Fibroblast of peridontal ligament (primary cell): Measurements from ENCODE around the gene CACNG4.

Source experiments
- DNase-seq: peaks from one replicate; pipeline ENCODE4 v3.0.0-alpha.2; 2010; ENCODE audit errors: extremely low read depth

The CACNG4 gene

GRCh38 chr17:66985338-66986237 is 21.1 kb downstream of the CACNG4 start:
- DNase-seq = no peak

DNA sequence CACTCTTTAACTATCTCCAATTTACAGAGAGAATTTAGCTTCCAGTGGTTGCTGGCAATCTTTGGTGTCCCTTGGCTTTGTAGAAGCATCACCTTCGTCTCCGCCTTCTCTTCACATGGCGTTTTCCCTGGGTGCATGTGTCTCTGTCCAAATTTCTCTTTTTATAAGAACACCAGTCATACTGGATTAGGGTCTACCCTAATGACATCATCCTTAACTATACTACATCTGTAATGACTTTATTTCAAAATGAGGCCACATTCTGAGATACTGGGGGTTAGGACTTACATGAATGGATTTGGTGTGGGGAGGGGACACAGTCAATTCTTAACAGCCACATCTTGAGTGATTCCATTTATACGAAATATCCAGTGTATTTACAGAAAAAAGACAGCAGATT is 22.2 kb downstream of the CACNG4 start:
- DNase-seq = no peak

GRCh38 chr17:66987059-66987616 is 22.6 kb downstream of the CACNG4 start:
- no peak for DNase-seq

DNA sequence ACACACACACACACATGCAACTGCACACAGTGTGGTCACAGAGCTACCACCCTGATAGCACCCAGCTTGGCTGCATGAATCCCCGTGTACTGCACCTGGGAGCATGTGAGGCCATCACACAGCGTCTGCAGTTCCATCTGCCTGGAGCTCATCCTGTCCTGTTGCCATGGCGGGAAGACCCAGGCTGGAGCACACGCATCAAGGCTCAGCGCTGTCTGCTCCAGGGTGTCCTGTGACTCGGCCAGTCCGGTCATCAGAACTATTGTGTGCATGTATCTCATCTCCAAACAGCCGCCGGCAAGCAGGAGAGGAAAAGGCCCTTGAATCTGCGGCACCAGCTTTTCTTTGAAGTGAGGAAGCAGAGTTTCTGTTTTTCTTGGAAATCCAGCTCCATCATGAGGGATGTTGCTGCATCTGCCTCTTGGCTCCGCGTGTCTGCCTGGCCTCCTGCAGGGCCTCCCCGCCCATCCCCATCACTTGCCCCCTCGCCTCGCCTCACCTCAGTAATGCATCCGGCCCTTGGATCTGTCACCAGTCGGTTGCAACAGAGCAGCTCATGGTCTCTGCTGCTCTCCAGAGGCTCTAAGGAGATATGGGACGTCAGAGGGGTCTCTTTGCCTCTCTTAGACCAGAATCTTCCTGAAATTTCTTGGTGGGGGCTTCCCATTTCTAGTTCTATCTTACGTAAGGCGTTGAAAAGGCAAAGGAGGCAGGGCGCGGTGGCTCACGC is 23.7 kb downstream of the CACNG4 start:
- no peak for DNase-seq

DNA sequence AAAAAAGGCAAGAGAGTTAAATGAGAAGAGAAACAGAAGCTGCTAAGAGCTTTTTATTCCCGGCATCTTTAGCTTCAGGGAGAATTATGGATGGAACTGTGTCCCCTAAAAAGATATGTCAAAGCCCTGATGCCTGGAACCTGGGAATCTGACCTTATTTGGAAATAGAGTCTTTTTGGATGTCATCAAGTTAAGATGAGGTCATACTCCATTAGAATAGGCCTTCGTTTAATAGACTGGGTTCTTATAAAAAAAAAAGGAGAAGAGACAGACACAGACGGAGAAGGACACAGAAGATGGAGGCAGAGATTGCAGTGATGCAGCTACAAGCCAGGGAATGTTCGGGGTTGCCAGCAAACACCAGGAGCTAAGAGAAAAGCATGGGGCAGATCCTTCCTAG is 24.6 kb downstream of the CACNG4 start:
- DNase-seq = no peak

- DNase-seq = no peak
Measured at GRCh38 chr17:66989579-66989978, 25.1 kb downstream of the CACNG4 start.

GRCh38 chr17:66990047-66990446 is 25.5 kb downstream of the CACNG4 start:
- DNase-seq = no peak

GRCh38 chr17:66992911-66993442 is 28.5 kb downstream of the CACNG4 start:
- no peak for DNase-seq

DNA sequence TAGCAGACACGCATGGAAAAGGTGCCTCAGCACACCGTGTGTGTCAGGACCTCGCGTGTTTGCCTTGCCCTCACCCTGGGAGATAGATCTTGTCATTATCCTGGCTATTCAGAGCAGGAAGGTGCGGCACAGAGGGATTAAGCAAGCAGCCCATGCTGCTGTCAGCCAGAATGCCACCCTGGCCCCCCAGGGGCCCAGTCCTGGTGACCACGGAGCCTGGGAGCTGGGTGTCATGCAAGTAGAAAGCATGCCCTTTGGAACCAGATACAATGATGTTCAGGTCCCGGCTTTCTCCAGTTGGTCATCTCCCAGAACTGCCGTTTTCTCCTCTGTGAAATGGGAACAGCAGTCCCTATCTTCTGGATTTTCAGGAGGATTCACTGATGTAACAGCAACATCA is 29.9 kb downstream of the CACNG4 start:
- DNase-seq = no peak

GRCh38 chr17:66994930-66995535 is 30.5 kb downstream of the CACNG4 start:
- DNase-seq = no peak

DNA sequence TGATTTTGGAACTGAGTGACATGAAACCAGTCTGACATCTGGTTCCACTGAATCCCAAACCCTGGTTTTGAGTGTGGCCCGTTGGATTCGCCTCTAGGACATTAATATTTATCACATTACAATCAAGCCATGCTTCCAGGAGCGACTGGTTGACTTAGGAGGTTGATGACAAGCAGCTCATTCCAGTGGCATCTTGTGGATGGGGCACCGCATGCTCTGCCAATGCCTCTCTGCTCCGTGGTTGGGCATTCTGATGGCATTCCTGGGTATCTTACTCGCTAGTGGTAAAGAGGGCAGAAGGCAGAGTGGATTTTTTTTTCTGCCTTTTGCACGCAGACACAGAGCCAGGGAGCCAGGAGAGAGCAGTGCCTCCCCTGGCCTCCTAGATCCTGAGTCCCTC is 31.4 kb downstream of the CACNG4 start:
- no peak for DNase-seq

DNA sequence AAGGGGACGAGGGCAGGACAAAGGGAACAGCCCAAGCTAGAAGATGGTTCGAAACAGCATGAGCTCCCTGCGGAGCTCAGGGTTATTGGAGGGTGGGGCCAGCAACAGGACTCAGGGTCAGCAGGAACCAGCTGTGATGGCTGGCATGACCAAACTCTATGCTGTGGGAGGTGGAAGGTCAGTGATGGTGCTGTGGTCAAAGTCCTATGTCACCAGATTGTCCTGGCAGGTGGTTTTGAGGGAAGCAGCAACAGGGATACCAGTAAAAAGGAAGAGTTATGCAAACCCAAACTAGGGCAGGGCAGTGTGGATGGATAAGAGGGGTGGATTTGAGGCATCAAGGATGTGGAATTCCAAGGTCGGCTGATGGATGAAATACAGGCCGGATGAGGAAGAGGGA is 32.4 kb downstream of the CACNG4 start:
- no peak for DNase-seq

- DNase-seq = no peak
Measured at GRCh38 chr17:67003231-67003630, 38.7 kb downstream of the CACNG4 start.

DNA sequence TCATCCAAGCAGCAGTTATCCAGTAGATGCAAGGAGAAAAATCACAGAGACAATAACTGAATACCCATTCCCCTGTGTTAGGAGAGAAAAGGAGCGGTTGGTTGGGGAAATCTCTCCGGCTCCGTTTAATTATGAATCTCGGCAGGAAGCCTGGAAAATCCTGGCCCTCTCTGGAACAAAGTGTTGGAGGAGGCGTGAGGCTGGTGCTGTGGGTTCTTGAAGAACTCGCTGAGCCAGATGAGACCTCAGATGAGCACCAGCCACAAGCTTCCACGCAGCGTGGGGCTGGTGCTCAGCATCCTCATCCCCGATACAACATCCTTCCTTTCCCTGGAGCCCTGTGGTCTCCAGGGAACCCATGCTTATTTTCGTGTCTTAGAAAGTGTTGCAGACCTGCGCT is 39.7 kb downstream of the CACNG4 start:
- no peak for DNase-seq

DNA sequence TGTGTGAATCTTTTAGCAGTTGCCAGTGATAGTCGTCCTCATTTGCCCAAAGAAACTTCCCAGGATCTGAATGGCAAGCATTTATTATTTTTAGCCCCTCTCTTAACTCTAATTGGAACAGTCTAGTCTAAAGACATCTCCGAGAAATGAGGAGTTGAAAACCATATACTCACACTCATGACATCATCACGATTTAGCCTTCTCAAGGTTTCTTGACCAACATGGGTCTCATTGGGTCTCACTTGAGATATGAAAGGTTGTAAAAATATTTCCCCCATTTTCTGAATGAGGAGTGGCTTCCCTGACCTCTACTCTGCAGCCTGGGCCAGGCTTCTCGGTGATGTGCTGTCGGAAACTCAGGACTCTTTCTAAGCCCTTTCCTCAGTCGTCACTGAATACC is 42.8 kb downstream of the CACNG4 start:
- no peak for DNase-seq

DNA sequence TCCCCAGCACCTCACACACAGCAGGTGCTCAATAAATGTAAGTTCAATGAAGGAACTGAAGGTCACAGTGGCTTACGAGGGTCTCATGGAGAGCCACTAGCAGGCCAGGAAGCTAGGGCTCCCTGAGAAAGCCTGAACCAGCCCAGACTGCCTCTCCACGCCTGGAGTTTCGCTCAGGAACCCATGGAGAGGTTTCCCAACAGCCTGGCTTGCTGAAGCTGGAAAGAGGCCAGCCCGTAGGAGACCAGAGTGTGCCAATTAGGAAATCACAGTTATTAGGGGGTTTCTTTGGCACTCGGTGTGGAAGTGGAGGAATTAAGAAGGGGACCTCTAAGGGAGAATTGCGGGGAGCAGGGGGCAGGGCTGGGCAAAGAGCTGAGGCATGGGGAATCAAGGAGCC is 43.6 kb downstream of the CACNG4 start:
- no peak for DNase-seq

DNA sequence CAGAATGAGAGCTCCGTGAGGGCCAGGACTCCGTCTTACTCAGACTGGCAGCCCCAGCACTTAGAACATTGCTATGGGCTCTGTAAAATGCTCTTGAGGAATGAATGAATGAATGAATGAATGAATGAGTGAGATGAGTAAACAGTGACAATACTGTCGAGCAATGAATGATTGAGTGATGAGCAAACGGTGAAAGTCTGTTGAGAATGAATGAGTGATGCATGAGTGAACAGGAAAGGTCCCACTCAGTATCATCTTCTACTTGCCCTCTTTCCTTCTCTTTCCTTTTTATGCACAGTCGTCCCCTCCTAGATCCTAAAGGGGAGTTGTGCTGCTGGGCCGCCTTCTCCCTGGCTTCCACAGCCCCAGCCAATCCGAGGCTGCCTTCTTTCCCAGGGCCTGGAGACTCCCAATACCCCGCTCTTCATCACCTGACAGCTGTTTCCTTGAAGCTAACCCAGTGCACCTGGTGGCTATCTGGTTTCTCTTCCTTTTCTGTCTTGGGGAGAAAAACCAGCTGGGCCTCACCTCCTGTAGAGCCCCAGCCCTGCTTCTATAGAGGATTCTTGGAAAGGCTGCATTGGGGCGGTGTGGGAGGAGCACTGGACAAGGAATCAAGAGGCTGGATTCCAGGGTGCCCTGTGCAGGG is 47.1 kb downstream of the CACNG4 start:
- no peak for DNase-seq

GRCh38 chr17:67013891-67014290 is 49.4 kb downstream of the CACNG4 start:
- no peak for DNase-seq

DNA sequence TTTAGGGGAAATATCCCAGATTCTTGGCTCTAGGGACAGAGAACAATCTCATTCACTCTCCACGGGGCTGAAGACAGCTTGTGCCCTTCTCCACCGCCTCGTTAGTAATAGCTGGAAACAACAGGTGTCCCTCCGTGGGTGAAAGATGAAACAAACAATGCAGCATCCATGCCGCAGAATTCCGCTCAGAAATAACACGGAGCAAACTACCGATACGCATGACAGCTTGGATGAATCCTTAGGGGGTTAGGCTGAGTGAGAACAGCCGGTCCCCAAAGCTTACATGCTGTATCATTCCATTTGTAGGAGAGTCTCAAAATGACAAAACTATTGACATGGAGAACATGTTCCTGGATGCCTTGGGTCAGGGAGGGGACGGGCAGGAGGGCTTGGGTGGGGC is 50.5 kb downstream of the CACNG4 start:
- DNase-seq = no peak

DNA sequence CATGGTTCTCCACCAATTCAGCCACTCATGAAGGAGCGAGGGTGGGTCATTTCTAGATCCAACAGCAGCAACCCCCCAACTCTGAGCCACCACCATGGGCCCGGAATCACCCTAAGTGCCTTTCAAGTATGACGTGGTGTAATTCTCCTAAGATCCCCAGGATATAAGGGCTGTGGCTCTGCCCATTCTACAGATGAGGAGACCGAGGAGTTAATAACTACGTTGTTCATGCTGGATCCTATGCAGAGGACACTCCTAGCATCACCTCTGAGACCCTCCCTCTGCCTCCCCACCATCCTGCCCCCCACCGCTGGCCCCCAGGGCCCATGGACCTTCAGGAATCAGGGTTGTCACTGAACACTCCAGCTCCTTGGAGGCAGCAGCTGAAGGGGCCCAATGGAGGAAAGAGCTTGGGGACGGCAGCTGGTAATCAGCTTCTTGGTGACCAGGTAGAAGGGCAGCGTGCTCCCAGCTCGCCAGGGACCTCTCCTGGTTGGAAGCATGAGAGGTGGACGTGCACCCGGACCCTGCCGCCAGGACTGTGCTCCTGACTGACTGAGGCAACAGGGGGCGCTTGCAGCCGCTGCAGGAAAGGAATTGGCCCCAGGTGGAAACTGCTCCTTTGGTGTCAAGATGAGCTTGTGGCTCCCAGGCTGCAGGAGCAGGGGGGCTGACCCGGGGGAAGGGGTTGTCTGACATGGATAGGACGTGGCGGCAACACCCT is 51.7 kb downstream of the CACNG4 start:
- no peak for DNase-seq

GRCh38 chr17:67017910-67018309 is 53.4 kb downstream of the CACNG4 start:
- DNase-seq = no peak
